Heart left ventricle (tissue), 16 donors: ENCODE measurements around the gene GDF10. TPM values are rescaled to one million over a fixed set of nuclear protein-coding genes. Genes with fewer than 3 reads are reported as not detected.

Experiments used
- ATAC-seq, 4 donors: fragments of 200-7000 bp; cut with Tn5 transposase; one replicate each; pipeline ENCODE4 v1.9.1; 2020 to 2022; ENCODE audit warnings: moderate library complexity in 4 of 4, mild to moderate bottlenecking in 3 of 4, moderate number of reproducible peaks in 1 of 4
- DNase-seq, 5 donors: peaks; one replicate each; pipeline ENCODE4 v3.0.0-alpha.2; 2020
- H3K27ac ChIP-seq, 12 donors: fragments of 200-600 bp; sonication (generic) in 4 of 12; one replicate each; pipeline versions ENCODE4 v1.5.0 to v1.8.0; 2016 to 2022; ENCODE audit warnings: mild to moderate bottlenecking in 2 of 12
- H3K27me3 ChIP-seq, 9 donors: fragments of 200-600 bp; sonication (generic) in 2 of 9; one replicate each; pipeline versions ENCODE4 v1.5.1 to v1.8.0; 2016 to 2022; ENCODE audit warnings: mild to moderate bottlenecking in 3 of 9
- H3K36me3 ChIP-seq, 9 donors: fragments of 200-600 bp; sonication (generic) in 2 of 9; one replicate each; pipeline versions ENCODE4 v1.5.0 to v1.8.0; 2018 to 2022; ENCODE audit warnings: mild to moderate bottlenecking in 2 of 9
- H3K4me1 ChIP-seq, 12 donors: fragments of 200-600 bp; sonication (generic) in 4 of 12; one replicate each; pipeline versions ENCODE4 v1.5.0 to v1.8.0; 2016 to 2022; ENCODE audit warnings: mild to moderate bottlenecking in 3 of 12
- H3K4me3 ChIP-seq, 12 donors: fragments of 200-600 bp; sonication (generic) in 4 of 12; one replicate each; pipeline versions ENCODE4 v1.5.0 to v1.8.0; 2017 to 2022; ENCODE audit warnings: mild to moderate bottlenecking in 9 of 12, moderate library complexity in 4 of 12
- H3K9me3 ChIP-seq, 12 donors: fragments of 200-600 bp; sonication (generic) in 4 of 12; one replicate each; pipeline versions ENCODE4 v1.5.0 to v1.8.0; 2016 to 2022; ENCODE audit warnings: mild to moderate bottlenecking in 1 of 12
- CTCF ChIP-seq, 12 donors: fragments of 200-600 bp; sonication (generic) in 4 of 12; IDR thresholded peaks; one replicate each; pipeline versions ENCODE4 v1.5.0 to v1.8.0; 2018 to 2022; ENCODE audit warnings: antibody characterized with exemption in 12 of 12, mild to moderate bottlenecking in 5 of 12
- POLR2A ChIP-seq, 2 donors: fragments of 450-650 bp; IDR thresholded peaks; one replicate each; pipeline ENCODE4 v1.6.1; 2017; ENCODE audit warnings: antibody characterized with exemption in 2 of 2, mild to moderate bottlenecking in 2 of 2, moderate library complexity in 2 of 2
- WGBS, 4 donors: extraction: QIAGEN DNeasy Blood & Tissue Kit in 2 of 4; methylation state at CpG; one replicate each; pipeline versions ENCODE4 v1.1.5 to v1.1.7; 2013 to 2018; 5-methylcytosine and 5-hydroxymethylcytosine counted together
- intact Hi-C, 10 donors: fragments of 100-400 bp; cut with DNase I; formaldehyde crosslinking; loops; one replicate each; pipeline versions ENCODE4 v1.11.1 to v1.14.2; 2022
- polyA plus RNA-seq, 2 donors: library from polyadenylated mRNA; stranded (reverse); fragments of 200-250 nt; gene quantifications; one replicate each; pipeline ENCODE4 v1.2.3, GENCODE V29; 2013
- total RNA-seq, 9 donors: library from RNA; depleted of rRNA in 2 of 9; stranded (reverse); fragments of >200 nt in 2 of 9; fragmentation: NEBNext Ultra II Directional in 3 of 9; extraction: Animal tissue kit (Norgen Biotek cat#: 25700) in 3 of 9; gene quantifications; one replicate each; pipeline versions ENCODE4 v1.1.0 to v1.2.4, GENCODE V29; 2016 to 2023
- donor health status: ischemic (EF 13 %, LVEDD 7.1; RV severe dilation, severe dysfunction).
- donor health status: healthy with polysubstance abuse.
- donor health status: DM: no; HTN: yes; CAD: no.
- donor health status: DM: no; HTN: no; CAD: no.
- donor health status: ischemic (EF 25% LVEDD 6.9; RV normal size, moderate dysfunction).
- donor health status: ischemic (EF 25% LVEDD 5.7; RV mildly dilated, moderate dysfunction).
- donor health status: healthy.
- donor health status: DM: yes; HTN: yes; CAD: no.
- donor health status: ischemic (EF 35%, LVEDD 5.7; RV mildly dilated, moderate dysfunction).
- donor health status: nonischemic (EF 11% LVEDD 7.7; RV severe dilation, severe dysfunction).
- donor health status: DM: yes; HTN: yes; CAD: no.
- donor health status: PGD.
- donor health status: ischemic (EF 29% LVEDD 5.4; RV normal size, mild dysfunction).
- donor health status: nonischemic (EF 23%, LVEDD 6.1; RV moderate dilation, normal function).

Gene GDF10
- total and polyA plus RNA-seq, 11 donors = 0.19 to 1.6 (median 0.30) TPM; not detected in 3

- 84 to 100% (median 88%) methylated on average over 2 to 3 of the region's 3 CpGs for WGBS, 4 donors
- ATAC-seq (no peak), DNase-seq (no peak)
- H3K4me1 ChIP-seq = peaks cover 0 to 11% (median 0%) of the 10 kb centered on the region in 12 donors
- intact Hi-C loops = no loop called here
- no peak overlapping the region for H3K4me3 ChIP-seq
- H3K27me3 ChIP-seq = peaks cover 0 to 4% (median 0%) of the 10 kb centered on the region in 9 donors
- no peaks in the 10 kb centered on the region for H3K9me3 ChIP-seq
- TF ChIP-seq CTCF (IDR thresholded peaks at IDR 0.05) (no peak), POLR2A (IDR thresholded peaks at IDR 0.05) (no peak)
- no peaks in the 10 kb centered on the region for H3K36me3 ChIP-seq
- H3K27ac ChIP-seq = no peak overlapping the region
These were observed 21.3 kb upstream of the GDF10 start for GRCh38 chr10:47278720-47279119.

- Histone ChIP-seq H3K4me1 (peaks cover 0 to 11% (median 0%) of the 10 kb centered on the region in 12 donors), H3K27me3 (peaks cover 0 to 4% (median 0%) of the 10 kb centered on the region in 9 donors), H3K27ac (no peak overlapping the region), H3K9me3 (no peaks in the 10 kb centered on the region), H3K36me3 (no peaks in the 10 kb centered on the region), H3K4me3 (no peak overlapping the region)
- no peak for ATAC-seq
- no peak for TF ChIP-seq POLR2A (IDR thresholded peaks at IDR 0.05)
- TF ChIP-seq CTCF (IDR thresholded peaks at IDR 0.05) = no peak
- no peak for DNase-seq
- WGBS, 4 donors = 83 to 96% (median 91%) methylated on average over 2 of the region's 2 CpGs
- intact Hi-C loops = no loop called here
These were observed 20.7 kb upstream of the GDF10 start for GRCh38 chr10:47279276-47279675.

GRCh38 chr10:47282005-47282656 is 17.9 kb upstream of the GDF10 start:
- TF ChIP-seq CTCF (IDR thresholded peaks at IDR 0.05) = no peak
- no peak for TF ChIP-seq POLR2A (IDR thresholded peaks at IDR 0.05)
- WGBS, 4 donors = 73 to 85% (median 81%) methylated on average over 6 of the region's 6 CpGs
- intact Hi-C loops = no loop called here
- no peaks in the 10 kb centered on the region for H3K36me3 ChIP-seq
- H3K27me3 ChIP-seq = no peaks in the 10 kb centered on the region
- peaks cover 0 to 17% (median 1%) of the 10 kb centered on the region in 12 donors for H3K4me1 ChIP-seq
- DNase-seq = no peak
- no peak overlapping the region for H3K4me3 ChIP-seq
- no peak overlapping the region for H3K27ac ChIP-seq
- no peak for ATAC-seq
- H3K9me3 ChIP-seq = no peaks in the 10 kb centered on the region

GRCh38 chr10:47282657-47283018 is 17.4 kb upstream of the GDF10 start:
- Histone ChIP-seq H3K27ac (no peak overlapping the region), H3K4me3 (no peak overlapping the region), H3K27me3 (no peaks in the 10 kb centered on the region), H3K9me3 (no peaks in the 10 kb centered on the region), H3K36me3 (no peaks in the 10 kb centered on the region), H3K4me1 (peaks cover 0 to 16% (median 3%) of the 10 kb centered on the region in 12 donors)
- ATAC-seq = no peak
- DNase-seq = no peak
- WGBS, 4 donors = 89 to 95% (median 90%) methylated on average over 6 of the region's 6 CpGs
- TF ChIP-seq CTCF (IDR thresholded peaks at IDR 0.05) = no peak
- no peak for TF ChIP-seq POLR2A (IDR thresholded peaks at IDR 0.05)
- intact Hi-C loops = no loop called here
